Erythroblast (primary cell): ENCODE results near the gene MFSD11.

Source experiments
- GATA1 ChIP-seq: IDR thresholded peaks from 2 replicates; pipeline ENCODE4 v1.6.1; 2011; ENCODE audit warnings: low read depth, mild to moderate bottlenecking, control low read depth, low read length, moderate library complexity
- POLR2A ChIP-seq: IDR thresholded peaks from 2 replicates; pipeline ENCODE4 v1.6.1; 2011; ENCODE audit warnings: mild to moderate bottlenecking, low read length

- TF ChIP-seq POLR2A = no peak
- TF ChIP-seq GATA1 = no peak
Measured at GRCh38 chr17:76706817-76707216, 31.1 kb upstream of the MFSD11 start.
